RWPE2 (cell line): ENCODE data around the gene CYSTM1.

ENCODE experiments used
- ATAC-seq: fragments of 200-7000 bp; cut with Tn5 transposase; 3 replicates; pipeline ENCODE4 v1.9.1; 2021; ENCODE audit warnings: low read depth
- DNase-seq: peaks from one replicate; pipeline ENCODE4 v3.0.0-alpha.2; 2020; ENCODE audit warnings: low spot score
- H3K27ac ChIP-seq: fragments of 450-650 bp; 2 replicates; pipeline ENCODE4 v1.5.1; 2017; ENCODE audit warnings: mild to moderate bottlenecking; ENCODE audit not compliant: poor library complexity, severe bottlenecking
- H3K27me3 ChIP-seq: fragments of 250-450 bp; sonication (Bioruptor Pico); 2 replicates; pipeline ENCODE4 v1.5.1; 2021; ENCODE audit warnings: mild to moderate bottlenecking, moderate library complexity; ENCODE audit not compliant: insufficient read depth, poor library complexity, severe bottlenecking
- H3K36me3 ChIP-seq: fragments of 250-450 bp; sonication (Bioruptor Pico); 2 replicates; pipeline ENCODE4 v1.5.1; 2020; ENCODE audit warnings: low read depth, mild to moderate bottlenecking, moderate library complexity
- H3K4me1 ChIP-seq: fragments of 250-450 bp; sonication (Bioruptor Pico); 2 replicates; pipeline ENCODE4 v1.5.1; 2021; ENCODE audit warnings: mild to moderate bottlenecking, moderate library complexity; ENCODE audit not compliant: insufficient read depth, poor library complexity, severe bottlenecking
- H3K4me3 ChIP-seq: fragments of 250-450 bp; sonication (Bioruptor Pico); 2 replicates; pipeline ENCODE4 v1.5.1; 2021; ENCODE audit warnings: mild to moderate bottlenecking, moderate library complexity; ENCODE audit not compliant: severe bottlenecking
- H3K9me3 ChIP-seq: fragments of 250-450 bp; sonication (Bioruptor Pico); 2 replicates; pipeline ENCODE4 v1.5.1; 2021; ENCODE audit warnings: mild to moderate bottlenecking, moderate library complexity; ENCODE audit not compliant: severe bottlenecking
- CTCF ChIP-seq: fragments of 450-650 bp; IDR thresholded peaks from one replicate; pipeline ENCODE4 v1.5.1; 2017; ENCODE audit warnings: mild to moderate bottlenecking, moderate library complexity; ENCODE audit not compliant: poor library complexity, severe bottlenecking

CYSTM1 gene

GRCh38 chr5:140165923-140166270 lies 9.1 kb upstream of the CYSTM1 start:
- Histone ChIP-seq H3K36me3 (no peaks in the 10 kb centered on the region), H3K27me3 (no peaks in the 10 kb centered on the region), H3K9me3 (no peaks in the 10 kb centered on the region), H3K4me1 (no peaks in the 10 kb centered on the region), H3K27ac (no peak overlapping the region), H3K4me3 (no peak overlapping the region)
- DNase-seq (no peak), ATAC-seq (no peak)
- no peak for TF ChIP-seq CTCF

DNA sequence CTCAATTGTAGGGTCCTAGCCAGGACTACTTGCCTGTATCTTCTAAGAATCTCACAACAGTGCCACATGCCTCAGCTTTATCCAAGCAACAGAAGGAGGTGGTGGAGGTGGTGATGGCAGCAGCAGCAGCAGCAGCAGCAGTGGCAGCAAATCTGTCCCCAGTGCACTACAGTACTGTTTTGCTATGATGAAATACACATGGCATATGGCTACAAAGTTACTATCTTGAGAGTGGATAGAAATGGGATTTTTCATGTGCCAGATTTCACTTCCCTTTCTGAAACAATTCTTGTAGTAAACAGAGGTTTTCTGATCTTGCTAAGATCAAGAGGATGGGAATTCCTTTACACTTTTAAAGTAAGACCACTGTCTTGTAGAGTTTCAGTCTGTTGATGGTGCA lies 8.1 kb upstream of the CYSTM1 start:
- Histone ChIP-seq H3K4me3 (no peak overlapping the region), H3K27me3 (no peaks in the 10 kb centered on the region), H3K27ac (no peak overlapping the region), H3K4me1 (no peaks in the 10 kb centered on the region), H3K36me3 (no peaks in the 10 kb centered on the region), H3K9me3 (no peaks in the 10 kb centered on the region)
- ATAC-seq, result no peak
- no peak for DNase-seq
- no peak for TF ChIP-seq CTCF

- Histone ChIP-seq H3K4me1 (no peaks in the 10 kb centered on the region), H3K27ac (no peak overlapping the region), H3K27me3 (no peaks in the 10 kb centered on the region), H3K36me3 (no peaks in the 10 kb centered on the region), H3K9me3 (no peaks in the 10 kb centered on the region), H3K4me3 (no peak overlapping the region)
- no peak for DNase-seq
- ATAC-seq, result peak; percentile 33; the same call in 2 of the 3 replicates
- no peak for TF ChIP-seq CTCF
Measured at GRCh38 chr5:140168371-140168770, 6.6 kb upstream of the CYSTM1 start.

GRCh38 chr5:140169410-140169809 lies 5.6 kb upstream of the CYSTM1 start:
- Histone ChIP-seq H3K4me3 (no peak overlapping the region), H3K27me3 (no peaks in the 10 kb centered on the region), H3K9me3 (no peaks in the 10 kb centered on the region), H3K36me3 (no peaks in the 10 kb centered on the region), H3K4me1 (no peaks in the 10 kb centered on the region), H3K27ac (no peak overlapping the region)
- DNase-seq, result no peak
- peak; percentile 34 for TF ChIP-seq CTCF
- peak; percentile 48; the same call in 2 of the 3 replicates for ATAC-seq

DNA sequence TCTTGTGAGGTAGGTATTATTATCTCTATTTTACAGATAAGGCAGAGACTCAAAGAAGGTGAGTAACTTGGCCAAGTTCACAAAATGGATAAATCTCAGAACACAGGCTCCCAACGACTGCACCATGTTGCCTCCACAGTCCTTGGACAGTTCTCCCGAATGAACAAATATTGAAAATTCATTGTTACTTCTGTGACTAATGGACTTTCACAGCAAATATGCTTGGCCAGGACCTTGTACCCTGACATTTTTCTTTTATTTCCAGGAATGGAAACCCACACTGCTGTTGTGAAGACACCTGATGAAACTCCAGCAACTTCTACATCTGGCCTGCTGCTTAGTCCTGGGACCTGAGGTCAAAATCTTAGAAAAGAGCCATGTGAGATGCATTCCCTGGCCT lies 2.5 kb upstream of the CYSTM1 start:
- ATAC-seq (no peak), DNase-seq (no peak)
- H3K9me3 ChIP-seq, result no peaks in the 10 kb centered on the region

More for the DNA sequence above, 2.5 kb upstream of the CYSTM1 start:
- no peak overlapping the region for H3K27ac ChIP-seq
- H3K27me3 ChIP-seq, result no peaks in the 10 kb centered on the region
- no peaks in the 10 kb centered on the region for H3K36me3 ChIP-seq
- no peak overlapping the region for H3K4me3 ChIP-seq
- H3K4me1 ChIP-seq, result no peaks in the 10 kb centered on the region
- TF ChIP-seq CTCF, result no peak
